ENCODE data around the gene GLTPD2.

The GLTPD2 gene

DNA sequence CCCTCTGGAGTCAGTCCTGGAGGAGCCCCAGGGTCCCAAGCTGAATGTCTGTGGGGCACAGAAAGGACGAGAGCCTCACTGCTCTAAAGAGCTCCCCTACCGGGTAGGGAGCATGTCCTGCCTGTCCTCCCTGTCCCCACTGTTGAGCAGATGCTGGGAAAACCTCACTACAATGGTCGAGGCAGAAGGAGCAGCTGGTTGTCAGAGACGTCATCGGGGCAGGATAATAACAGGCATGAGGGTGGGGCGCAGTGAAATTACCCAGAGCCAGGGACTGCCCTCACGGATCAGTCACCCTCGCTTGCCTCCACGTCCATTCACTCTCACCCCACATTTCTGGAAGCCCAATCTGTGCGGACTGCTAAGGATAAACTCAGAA, 16.5 kb upstream of the GLTPD2 start:
- no peak for FAIRE-seq

DNA sequence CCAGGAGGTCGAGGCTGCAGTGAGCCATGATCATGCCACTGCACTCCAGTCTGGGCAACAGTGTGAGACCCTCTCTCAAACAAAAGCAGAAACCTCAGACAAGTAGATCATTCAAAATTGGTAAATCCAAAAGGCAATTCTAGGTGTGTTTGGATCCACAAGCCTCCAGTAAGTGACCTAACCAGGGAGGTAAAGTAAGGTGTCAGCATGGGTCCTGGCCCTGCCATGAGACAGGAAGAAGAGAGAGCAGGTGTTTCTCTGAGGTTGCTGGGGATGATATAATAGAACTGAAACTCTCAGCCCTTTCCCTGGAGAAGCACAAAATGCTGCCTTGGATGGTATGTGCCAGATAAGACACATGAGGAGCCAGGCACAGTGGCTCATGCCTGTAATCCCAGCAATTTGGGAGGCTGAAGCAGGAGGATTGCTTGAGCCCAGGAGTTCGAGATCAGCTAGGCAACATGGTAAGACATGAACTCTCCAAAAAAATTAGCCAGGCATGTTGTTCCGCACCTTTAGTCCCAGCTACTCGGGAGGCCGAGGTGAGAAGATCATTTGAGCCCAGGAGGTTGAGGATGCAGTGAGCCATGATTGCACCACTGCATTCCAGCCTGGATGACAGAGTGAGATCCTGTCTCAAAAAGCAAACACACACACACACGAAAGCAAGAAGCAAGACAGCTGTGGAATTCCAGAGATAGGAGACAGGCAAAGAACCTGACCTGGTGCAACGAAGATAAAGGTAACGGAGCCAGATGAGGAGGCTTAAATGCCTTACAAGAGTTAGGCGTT, 10.6 kb upstream of the GLTPD2 start:
- FAIRE-seq = no peak

DNA sequence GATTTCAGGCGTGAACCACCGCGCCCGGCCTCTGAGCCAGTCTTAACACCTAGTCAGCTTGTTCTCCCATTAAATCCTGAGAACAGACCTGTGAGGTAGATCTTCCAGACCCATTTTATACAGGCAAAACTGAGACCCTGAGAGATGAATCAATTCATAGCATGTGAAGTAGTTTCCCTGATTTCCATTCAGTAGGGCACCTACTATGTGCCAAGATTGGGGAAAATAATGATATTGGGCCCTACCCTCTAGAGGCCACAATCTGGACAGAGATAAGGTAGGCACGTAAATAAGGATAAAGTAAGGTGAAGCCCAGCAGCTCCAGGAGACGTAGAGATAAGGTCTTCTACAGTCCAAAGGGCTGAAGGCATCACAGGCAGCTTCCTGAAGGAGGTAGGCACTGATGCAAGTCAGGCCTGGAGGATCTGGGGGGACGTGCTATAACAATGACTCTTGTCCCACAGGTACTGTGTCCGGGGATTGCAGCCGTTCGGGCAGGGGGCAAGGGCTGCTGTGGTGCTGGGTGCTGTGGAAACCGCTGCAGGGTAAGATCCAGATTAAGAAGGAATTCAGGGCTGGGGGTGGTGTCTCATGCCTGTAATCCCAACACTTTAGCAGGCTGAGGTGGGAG, 8.3 kb upstream of the GLTPD2 start:
- FAIRE-seq = no peak

GRCh38 chr17:4782652-4783051, 6.1 kb upstream of the GLTPD2 start:
- FAIRE-seq = no peak

GRCh38 chr17:4785311-4786105, 3.3 kb upstream of the GLTPD2 start:
- no peak for FAIRE-seq

GRCh38 chr17:4786106-4786511, 2.7 kb upstream of the GLTPD2 start, which contains the start of gene VMO1:
Gene VMO1 (minus strand): TSS chr17:4786364. CDS start chr17:4786352, 12 bp downstream.
- FAIRE-seq = no peak

- no peak for FAIRE-seq
Measured at GRCh38 chr17:4786516-4786915, 2.2 kb upstream of the GLTPD2 start.

DNA sequence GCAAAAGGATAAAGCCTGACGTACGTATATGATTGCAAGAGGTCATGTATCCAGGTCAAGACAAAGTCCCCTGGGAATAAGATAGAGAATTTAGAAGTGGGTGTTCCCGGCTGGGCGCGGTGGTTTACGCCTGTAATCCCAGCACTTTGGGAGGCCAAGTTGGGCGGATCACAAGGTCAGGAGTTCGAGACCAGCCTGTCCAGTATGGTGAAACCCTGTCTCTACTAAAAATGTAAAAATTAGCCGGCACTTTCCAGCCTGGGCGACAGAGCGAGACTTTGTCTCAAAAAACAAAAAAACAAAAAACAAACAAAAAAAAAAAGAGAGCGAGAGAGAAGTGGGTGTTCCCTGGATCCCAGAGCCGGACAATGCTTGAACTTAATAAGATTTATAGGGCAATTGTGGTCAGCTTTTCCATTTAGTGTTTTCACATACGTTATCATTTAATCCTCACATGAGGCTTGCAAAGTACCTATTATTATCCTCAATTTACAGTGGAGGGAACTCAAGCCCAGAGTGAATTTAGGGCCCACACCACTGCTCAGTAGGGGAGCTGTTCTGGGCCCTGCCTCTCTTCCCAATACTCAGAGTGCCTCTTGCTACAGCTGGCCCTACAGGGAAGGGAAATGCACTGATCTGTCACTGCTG, 481 bp upstream of the GLTPD2 start:
- FAIRE-seq = no peak

DNA sequence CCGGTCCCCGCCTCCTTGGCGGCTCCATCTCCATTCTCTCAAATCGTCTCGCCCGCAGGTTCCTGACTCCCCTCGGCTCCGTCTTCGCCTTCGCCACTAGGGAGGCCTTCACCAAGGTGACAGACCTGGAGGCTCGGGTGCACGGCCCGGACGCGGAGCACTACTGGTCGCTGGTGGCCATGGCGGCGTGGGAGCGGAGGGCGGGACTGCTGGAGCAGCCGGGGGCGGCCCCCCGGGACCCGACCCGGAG, 862 bp downstream of the GLTPD2 start:
- FAIRE-seq = no peak

- no peak for FAIRE-seq
Measured at GRCh38 chr17:4789951-4790704, 1.4 kb downstream of the GLTPD2 start.

- no peak for FAIRE-seq
Measured at GRCh38 chr17:4790705-4791088, 1.9 kb downstream of the GLTPD2 start.

DNA sequence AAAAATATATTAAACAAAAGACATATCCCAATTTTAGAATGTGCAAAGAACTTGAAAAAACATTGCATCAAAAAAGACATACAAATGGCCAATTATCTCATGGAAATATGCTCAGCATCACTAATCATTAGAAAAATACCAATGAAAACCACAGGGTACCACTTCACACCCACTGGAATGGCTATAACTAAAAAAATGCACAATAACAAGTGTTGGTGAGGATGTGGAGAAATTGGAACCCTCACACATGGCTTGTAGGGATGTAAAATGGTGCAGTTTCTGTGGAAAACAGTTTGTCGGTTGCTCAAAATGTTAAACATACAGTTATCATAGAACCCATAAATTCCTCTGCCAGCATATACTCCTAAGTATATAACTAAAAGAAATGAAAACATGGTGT, 6.4 kb downstream of the GLTPD2 start:
- FAIRE-seq = no peak

DNA sequence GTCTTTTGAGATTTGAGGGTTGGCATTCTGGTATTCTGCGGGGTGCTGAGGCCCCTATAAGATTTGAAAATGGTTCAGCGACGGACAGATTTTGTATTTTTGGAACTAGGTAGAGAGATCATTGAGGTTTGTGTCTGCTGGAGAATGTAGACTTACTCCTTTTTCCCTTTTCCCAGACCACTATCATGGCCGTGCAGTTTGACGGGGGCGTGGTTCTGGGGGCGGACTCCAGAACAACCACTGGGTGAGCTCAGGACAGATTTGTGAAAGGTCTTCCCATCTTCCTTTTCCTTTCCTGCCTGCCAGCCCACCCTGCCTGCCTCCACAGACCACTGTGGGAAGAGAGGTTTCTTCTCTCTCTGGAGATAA, 7.8 kb downstream of the GLTPD2 start:
- no peak for FAIRE-seq

DNA sequence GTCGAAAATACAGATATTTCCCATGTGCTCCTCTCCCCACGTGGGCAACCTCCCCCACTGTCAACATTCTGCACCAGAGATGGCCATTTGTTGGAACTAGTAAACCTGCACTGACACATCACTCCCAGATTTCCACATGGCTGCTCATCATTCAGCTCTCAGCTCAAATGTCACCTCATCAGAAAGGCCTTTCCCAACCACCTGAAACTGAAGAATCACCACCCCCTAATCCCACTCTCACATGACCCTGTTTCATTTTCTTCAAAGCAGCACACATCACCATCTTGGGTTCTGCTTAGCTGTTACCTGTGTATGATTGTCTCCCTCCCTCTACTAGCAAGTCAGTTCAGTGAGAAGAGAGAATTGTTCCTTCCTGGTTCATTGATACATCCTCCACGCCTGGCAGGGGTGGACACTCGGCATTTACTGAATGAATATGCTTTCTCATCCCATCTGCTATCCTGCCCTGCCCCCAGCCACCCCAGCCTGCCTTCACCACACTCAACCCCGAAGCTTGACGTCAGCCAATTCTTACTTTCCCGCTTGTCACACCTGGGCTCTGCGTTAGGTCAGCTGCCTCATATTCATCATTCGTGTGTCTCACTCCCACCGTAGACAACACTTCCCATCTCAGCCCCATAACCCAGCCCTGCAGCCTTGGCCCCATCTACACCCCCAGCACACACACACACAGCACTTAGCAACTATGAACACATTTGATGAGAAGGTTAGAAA, 11.9 kb downstream of the GLTPD2 start:
- FAIRE-seq = no peak

DNA sequence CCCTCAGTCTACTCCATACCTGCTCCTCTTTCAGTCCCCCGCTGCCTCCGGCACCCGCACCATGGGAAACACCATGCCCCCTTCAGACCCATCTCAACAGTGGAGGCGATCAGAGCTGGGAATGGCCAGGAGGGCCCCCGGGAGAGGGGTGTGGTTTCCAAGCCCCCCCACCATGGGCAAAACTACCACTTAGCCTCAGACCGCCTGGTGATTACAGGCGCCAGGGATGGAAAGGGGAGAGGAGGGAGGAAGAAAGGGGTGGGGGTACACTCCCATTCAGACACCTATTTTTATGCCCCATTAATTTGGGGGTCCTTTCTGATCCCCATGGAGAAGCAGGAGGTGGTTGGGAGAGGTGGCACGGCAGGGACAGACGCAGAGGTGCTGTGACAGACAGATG, 13.5 kb downstream of the GLTPD2 start, which contains the start of gene C17orf114:
Gene C17orf114 (minus strand): TSS at position 101 of the 400 bp plus-strand sequence.
- FAIRE-seq = no peak

DNA sequence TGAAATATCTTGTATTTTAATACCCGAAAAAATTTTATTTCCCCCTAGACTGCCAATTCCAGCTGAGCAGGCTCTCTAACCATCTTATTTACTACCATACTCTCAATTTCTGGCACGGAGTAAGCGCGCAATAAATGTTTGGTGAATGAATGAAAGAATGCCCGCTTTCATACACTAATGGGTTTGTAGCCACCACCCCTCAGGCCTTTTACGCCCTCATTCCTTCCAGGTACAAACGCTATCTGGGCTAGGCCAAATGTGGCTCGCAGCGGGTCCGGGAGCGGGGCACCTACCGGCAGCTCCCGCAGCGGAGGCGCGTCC, 17.7 kb downstream of the GLTPD2 start:
- FAIRE-seq = no peak

DNA sequence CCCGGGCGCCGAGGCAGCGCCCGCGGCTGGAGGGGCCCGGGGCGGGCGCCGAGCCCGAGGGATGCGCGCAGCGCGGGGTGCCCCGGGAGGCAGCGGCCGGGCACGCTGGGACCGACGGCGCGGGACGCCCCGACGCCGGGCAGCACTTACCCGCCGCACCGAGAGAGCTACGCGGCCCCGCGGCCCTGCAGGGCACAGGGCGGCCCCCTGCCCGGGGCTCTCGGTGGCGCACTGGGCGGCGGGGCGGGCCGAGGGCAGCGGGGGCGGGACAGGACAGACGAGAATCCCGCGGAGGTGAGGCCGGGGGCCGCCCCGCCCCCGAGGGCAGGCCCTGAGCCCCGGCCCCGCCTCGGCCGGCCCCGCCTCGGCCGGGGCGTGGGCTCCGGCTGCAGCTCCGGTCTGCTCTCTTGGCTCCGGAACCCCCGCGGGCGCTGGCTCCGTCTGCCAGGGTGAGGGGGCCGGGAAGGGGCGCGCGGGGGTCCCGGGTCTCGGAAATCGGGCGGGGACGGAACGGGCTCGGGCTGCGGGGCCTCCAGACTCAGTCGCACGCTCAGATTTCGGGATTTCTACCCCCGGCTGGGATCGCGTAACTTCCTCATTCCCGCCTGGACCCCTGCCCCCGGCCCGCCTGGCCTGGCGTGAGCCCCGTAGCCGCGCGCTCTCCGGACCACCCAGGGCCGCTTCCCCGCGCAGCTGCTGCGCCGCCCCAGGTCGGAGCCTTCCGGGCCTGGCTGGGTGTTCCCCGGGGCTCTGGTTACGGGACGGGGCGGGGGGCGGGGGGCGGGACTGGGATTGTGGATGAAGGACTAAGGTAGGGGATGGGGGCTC, 18.2 kb downstream of the GLTPD2 start, which contains the start of gene PLD2:
Gene PLD2 (plus strand): TSS at position 376 of the 828 bp plus-strand sequence. CDS start 621 bp downstream, outside the sequence.
- no peak for FAIRE-seq

- FAIRE-seq = no peak
Measured at GRCh38 chr17:4807605-4808377, 19.0 kb downstream of the GLTPD2 start.

- FAIRE-seq = no peak
Measured at GRCh38 chr17:4808378-4808767, 19.6 kb downstream of the GLTPD2 start.

GRCh38 chr17:4810696-4811290, 22.0 kb downstream of the GLTPD2 start:
- FAIRE-seq = no peak
